Measurements from ENCODE around the gene OAS3.

DNA sequence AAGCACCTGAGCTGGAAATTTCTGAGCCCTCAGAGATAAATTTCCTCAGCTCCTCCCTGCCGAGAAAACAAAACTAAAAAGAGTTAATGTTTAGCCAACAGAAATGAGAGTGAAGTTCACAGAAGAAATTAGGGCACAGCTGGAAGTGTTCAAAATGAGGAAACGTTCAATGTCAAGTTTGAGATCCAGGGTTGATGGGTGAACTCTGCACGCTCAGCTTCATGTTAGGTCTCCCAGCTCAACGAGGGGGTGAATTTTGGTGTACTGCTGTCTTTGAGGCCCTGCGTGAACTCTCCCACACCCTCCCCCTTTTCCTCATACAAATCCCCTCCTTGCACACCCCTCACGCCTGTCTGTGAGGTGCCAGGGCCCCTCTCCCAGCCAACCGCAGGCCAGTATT, 13.3 kb upstream of the OAS3 start:
- TF ChIP-seq, protein P1, sequence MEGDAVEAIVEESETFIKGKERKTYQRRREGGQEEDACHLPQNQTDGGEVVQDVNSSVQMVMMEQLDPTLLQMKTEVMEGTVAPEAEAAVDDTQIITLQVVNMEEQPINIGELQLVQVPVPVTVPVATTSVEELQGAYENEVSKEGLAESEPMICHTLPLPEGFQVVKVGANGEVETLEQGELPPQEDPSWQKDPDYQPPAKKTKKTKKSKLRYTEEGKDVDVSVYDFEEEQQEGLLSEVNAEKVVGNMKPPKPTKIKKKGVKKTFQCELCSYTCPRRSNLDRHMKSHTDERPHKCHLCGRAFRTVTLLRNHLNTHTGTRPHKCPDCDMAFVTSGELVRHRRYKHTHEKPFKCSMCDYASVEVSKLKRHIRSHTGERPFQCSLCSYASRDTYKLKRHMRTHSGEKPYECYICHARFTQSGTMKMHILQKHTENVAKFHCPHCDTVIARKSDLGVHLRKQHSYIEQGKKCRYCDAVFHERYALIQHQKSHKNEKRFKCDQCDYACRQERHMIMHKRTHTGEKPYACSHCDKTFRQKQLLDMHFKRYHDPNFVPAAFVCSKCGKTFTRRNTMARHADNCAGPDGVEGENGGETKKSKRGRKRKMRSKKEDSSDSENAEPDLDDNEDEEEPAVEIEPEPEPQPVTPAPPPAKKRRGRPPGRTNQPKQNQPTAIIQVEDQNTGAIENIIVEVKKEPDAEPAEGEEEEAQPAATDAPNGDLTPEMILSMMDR (IDR thresholded peaks at IDR 0.05): no peak
- TF ChIP-seq POLR2A (IDR thresholded peaks at IDR 0.05): no peak
- TF ChIP-seq EP300 (IDR thresholded peaks at IDR 0.05): no peak

Measured in suprapubic skin (tissue), 3 donors.